Body of pancreas (tissue), 4 donors: Measurements from ENCODE around the gene PCDH8.

ENCODE experiments used
- CTCF ChIP-seq, 7 experiments: fragments of 450-650 bp in 4 of 7; fragments of 200-600 bp in 3 of 7; sonication (generic) in 3 of 7; IDR thresholded peaks; one replicate each; pipeline ENCODE4 v1.5.1; 2016 to 2019; ENCODE audit warnings: antibody characterized with exemption in 7 of 7
- POLR2A ChIP-seq, 3 donors: fragments of 450-650 bp; IDR thresholded peaks; one replicate each; pipeline ENCODE4 v1.6.1; 2016; ENCODE audit warnings: antibody characterized with exemption in 3 of 3, mild to moderate bottlenecking in 2 of 3

GRCh38 chr13:52840066-52840465 lies 8.4 kb downstream of the PCDH8 start:
- TF ChIP-seq CTCF (IDR thresholded peaks at IDR 0.05) (no peak), POLR2A (IDR thresholded peaks at IDR 0.05) (no peak)
